ENCODE results near the gene KIZ. TPM values are rescaled to one million over a fixed set of nuclear protein-coding genes. Genes with fewer than 3 reads are reported as not detected.

KIZ gene
- total and polyA plus RNA-seq, 2 experiments from 2014 or later: 58.3 to 63.6 TPM

GRCh38 chr20:21146215-21146614 is 20.3 kb downstream of the KIZ start (continued):
- TF ChIP-seq CTCF (conservative IDR thresholded peaks at IDR 0.05; ENCODE audit: low read depth in 2 of 2) (no peak), CREB1 (CRISPR knock-in tag; IDR thresholded peaks at IDR 0.05; ENCODE audit: low read depth) (no peak), EZH2 (IDR thresholded peaks at IDR 0.05; ENCODE audit: low read depth, unreplicated experiment) (no peak), ETS1 (IDR thresholded peaks at IDR 0.05) (no peak), REST (IDR thresholded peaks at IDR 0.05; ENCODE audit: unreplicated experiment) (no peak), POLR2AphosphoS5 (IDR thresholded peaks at IDR 0.05; ENCODE audit: low read depth) (no peak), NANOG (IDR thresholded peaks at IDR 0.05; ENCODE audit: borderline replicate concordance) (no peak)

GRCh38 chr20:21147593-21147992 is 21.7 kb downstream of the KIZ start:
- H3F3A ChIP-seq (replicated peaks; ENCODE audit: low read depth): 0 out of 2 replicates have a peak, but pooled peaks cover 3% of the 10 kb centered on the region
- Mint-ChIP-seq H3K4me1 (peaks cover 4% of the 10 kb centered on the region; the same call in 2 of the 3 replicates), H3K9me3 (no peaks in the 10 kb centered on the region), H3K4me3 (no peak overlapping the region), H3K36me3 (ENCODE audit: low read depth) (peaks cover 5% of the 10 kb centered on the region; the same call in 2 of the 3 replicates), H3K27me3 (ENCODE audit: insufficient read depth, low read depth, poor library complexity) (no peaks in the 10 kb centered on the region), H3K27ac (no peak overlapping the region)
- H3K9me2 ChIP-seq (ENCODE audit: insufficient read depth): no peaks in the 10 kb centered on the region
- peaks cover 3% of the 10 kb centered on the region; the same call in 1 of the 2 replicates for H3K4me1 ChIP-seq (ENCODE audit: insufficient read depth)
- DNase-seq (ENCODE audit: low spot score): no peak
- H3K4me2 ChIP-seq: no peak overlapping the region
- H3K36me3 ChIP-seq (ENCODE audit: insufficient read depth): no peaks in the 10 kb centered on the region; the same call in 1 of the 2 replicates
- no peak for ATAC-seq
- no peaks in the 10 kb centered on the region for H4K20me1 ChIP-seq (replicated peaks; ENCODE audit: insufficient read depth)
- H3K79me2 ChIP-seq (replicated peaks; ENCODE audit: insufficient read depth): no peaks in the 10 kb centered on the region
- H2AFZ ChIP-seq: no peak overlapping the region
- no peaks in the 10 kb centered on the region for H3K27me3 ChIP-seq (ENCODE audit: insufficient read depth)
- no peak for TF ChIP-seq POLR2AphosphoS5 (IDR thresholded peaks at IDR 0.05; ENCODE audit: low read depth)
- no peak for TF ChIP-seq NANOG (IDR thresholded peaks at IDR 0.05; ENCODE audit: borderline replicate concordance)
- no peak for TF ChIP-seq CTCF (conservative IDR thresholded peaks at IDR 0.05; ENCODE audit: low read depth in 2 of 2)
- TF ChIP-seq ZNF114 (CRISPR knock-in tag; IDR thresholded peaks at IDR 0.05): no peak
- no peak overlapping the region for H3K4me3 ChIP-seq
- no peak overlapping the region for H3K27ac ChIP-seq (ENCODE audit: low read depth)

Data from GM23338 (cell line).